Mesodermal cell (in vitro differentiated cells): ENCODE measurements around the gene B4GALT1.

Experiments
- H3K27ac ChIP-seq: 2 replicates; pipeline ENCODE4 v1.7.0; 2013; ENCODE audit warnings: mild to moderate bottlenecking, low read depth, low read length, moderate library complexity; ENCODE audit not compliant: severe bottlenecking
- H3K36me3 ChIP-seq: 2 replicates; pipeline ENCODE4 v1.7.1; 2013; ENCODE audit warnings: mild to moderate bottlenecking, low read length, moderate library complexity; ENCODE audit not compliant: control insufficient read depth, insufficient read depth
- H3K4me1 ChIP-seq: one replicate; pipeline ENCODE4 v1.7.1; 2013; ENCODE audit warnings: mild to moderate bottlenecking, low read length; ENCODE audit not compliant: insufficient read depth, control insufficient read depth, poor library complexity, severe bottlenecking
- H3K4me3 ChIP-seq: 2 replicates; pipeline ENCODE4 v1.7.0; 2013; ENCODE audit warnings: low read length, control low read depth, mild to moderate bottlenecking; ENCODE audit not compliant: insufficient read depth, poor library complexity, severe bottlenecking; ENCODE audit errors: extremely low read depth
- H3K9me3 ChIP-seq: 2 replicates; pipeline ENCODE4 v1.7.1; 2013; ENCODE audit warnings: mild to moderate bottlenecking, low read length, moderate library complexity; ENCODE audit not compliant: control insufficient read depth
- WGBS, 2 experiments: methylation state at CpG; one replicate each; pipeline ENCODE4 v1.1.5; 2013; ENCODE audit warnings: missing lambda C conversion rate in 2 of 2; ENCODE audit not compliant: insufficient coverage in 2 of 2; 5-methylcytosine and 5-hydroxymethylcytosine counted together

Gene B4GALT1

GRCh38 chr9:33148367-33149014, 18.6 kb downstream of the B4GALT1 start:
- H3K4me3 ChIP-seq = no peak overlapping the region
- H3K27ac ChIP-seq = no peak overlapping the region
- H3K4me1 ChIP-seq = peaks cover 13% of the 10 kb centered on the region
- whole genome bisulfite sequencing, 2 experiments = 100% methylated on average over 1 to 2 of the region's 4 CpGs
- no peaks in the 10 kb centered on the region for H3K9me3 ChIP-seq
- H3K36me3 ChIP-seq = no peaks in the 10 kb centered on the region

- Histone ChIP-seq H3K27ac (no peak overlapping the region), H3K9me3 (no peaks in the 10 kb centered on the region), H3K4me3 (no peak overlapping the region), H3K36me3 (no peaks in the 10 kb centered on the region), H3K4me1 (peaks cover 13% of the 10 kb centered on the region)
- WGBS, 2 experiments = 91 to 93% methylated on average over 4 of the region's 7 CpGs
Measured at GRCh38 chr9:33147416-33148169, 19.5 kb downstream of the B4GALT1 start.

- Histone ChIP-seq H3K27ac (no peak overlapping the region), H3K9me3 (no peaks in the 10 kb centered on the region), H3K4me1 (peaks cover 8% of the 10 kb centered on the region), H3K4me3 (no peak overlapping the region), H3K36me3 (no peaks in the 10 kb centered on the region)
- no CpG with 5 or more reads among the region's 2 CpGs for WGBS, 2 experiments
Measured at GRCh38 chr9:33146298-33146697, 20.8 kb downstream of the B4GALT1 start.

GRCh38 chr9:33144551-33144950, 22.6 kb downstream of the B4GALT1 start:
- Histone ChIP-seq H3K9me3 (no peaks in the 10 kb centered on the region), H3K36me3 (no peaks in the 10 kb centered on the region), H3K4me3 (no peak overlapping the region), H3K27ac (no peak overlapping the region), H3K4me1 (no peaks in the 10 kb centered on the region)
- WGBS, 2 experiments = 77 to 95% methylated on average over 3 of the region's 3 CpGs

- H3K4me3 ChIP-seq = no peak overlapping the region
- H3K9me3 ChIP-seq = no peaks in the 10 kb centered on the region
- H3K27ac ChIP-seq = no peak overlapping the region
- H3K36me3 ChIP-seq = peaks cover 4% of the 10 kb centered on the region
- H3K4me1 ChIP-seq = no peaks in the 10 kb centered on the region
- WGBS, 2 experiments = 100% methylated on average over 1 to 2 of the region's 2 CpGs
Measured at GRCh38 chr9:33143241-33143661, 23.9 kb downstream of the B4GALT1 start.

- H3K4me1 ChIP-seq = no peaks in the 10 kb centered on the region
- 95 to 96% methylated on average over 4 to 5 of the region's 5 CpGs for WGBS, 2 experiments
- no peaks in the 10 kb centered on the region for H3K9me3 ChIP-seq
Measured at GRCh38 chr9:33142535-33142934, 24.6 kb downstream of the B4GALT1 start.

GRCh38 chr9:33140401-33141360, 26.5 kb downstream of the B4GALT1 start:
- Histone ChIP-seq H3K4me3 (no peak overlapping the region), H3K9me3 (no peaks in the 10 kb centered on the region), H3K27ac (no peak overlapping the region), H3K4me1 (no peaks in the 10 kb centered on the region), H3K36me3 (peaks cover 4% of the 10 kb centered on the region)
- 91 to 96% methylated on average over 8 to 9 of the region's 9 CpGs for WGBS, 2 experiments

More at GRCh38 chr9:33142535-33142934, 24.6 kb downstream of the B4GALT1 start:
- Histone ChIP-seq H3K27ac (no peak overlapping the region), H3K4me3 (no peak overlapping the region), H3K36me3 (peaks cover 4% of the 10 kb centered on the region)

- 83 to 87% methylated on average over 13 to 18 of the region's 18 CpGs for WGBS, 2 experiments
- H3K4me1 ChIP-seq = no peaks in the 10 kb centered on the region
- H3K36me3 ChIP-seq = peaks cover 12% of the 10 kb centered on the region
- H3K9me3 ChIP-seq = no peaks in the 10 kb centered on the region
- H3K4me3 ChIP-seq = no peak overlapping the region
- H3K27ac ChIP-seq = peak overlapping the region; percentile 18
Measured at GRCh38 chr9:33139421-33140228, 27.5 kb downstream of the B4GALT1 start.

GRCh38 chr9:33138768-33139167, 28.4 kb downstream of the B4GALT1 start:
- Histone ChIP-seq H3K27ac (no peak overlapping the region), H3K9me3 (no peaks in the 10 kb centered on the region), H3K36me3 (peaks cover 19% of the 10 kb centered on the region), H3K4me3 (no peak overlapping the region), H3K4me1 (no peaks in the 10 kb centered on the region)
- 92 to 96% methylated on average over 6 of the region's 7 CpGs for WGBS, 2 experiments

GRCh38 chr9:33137781-33138264, 29.3 kb downstream of the B4GALT1 start:
- no peak overlapping the region for H3K4me3 ChIP-seq
- 96 to 100% methylated on average over 8 to 9 of the region's 11 CpGs for WGBS, 2 experiments
- H3K4me1 ChIP-seq = no peaks in the 10 kb centered on the region
- no peak overlapping the region for H3K27ac ChIP-seq
- no peaks in the 10 kb centered on the region for H3K9me3 ChIP-seq
- H3K36me3 ChIP-seq = peaks cover 27% of the 10 kb centered on the region
